ENCODE measurements around the gene SLC26A1. TPM values are rescaled to one million over a fixed set of nuclear protein-coding genes. Genes with fewer than 3 reads are reported as not detected.

The SLC26A1 gene
- total RNA-seq, 3 donors from 2014 or later, result 0.33 to 0.48 (median 0.44) TPM

DNA sequence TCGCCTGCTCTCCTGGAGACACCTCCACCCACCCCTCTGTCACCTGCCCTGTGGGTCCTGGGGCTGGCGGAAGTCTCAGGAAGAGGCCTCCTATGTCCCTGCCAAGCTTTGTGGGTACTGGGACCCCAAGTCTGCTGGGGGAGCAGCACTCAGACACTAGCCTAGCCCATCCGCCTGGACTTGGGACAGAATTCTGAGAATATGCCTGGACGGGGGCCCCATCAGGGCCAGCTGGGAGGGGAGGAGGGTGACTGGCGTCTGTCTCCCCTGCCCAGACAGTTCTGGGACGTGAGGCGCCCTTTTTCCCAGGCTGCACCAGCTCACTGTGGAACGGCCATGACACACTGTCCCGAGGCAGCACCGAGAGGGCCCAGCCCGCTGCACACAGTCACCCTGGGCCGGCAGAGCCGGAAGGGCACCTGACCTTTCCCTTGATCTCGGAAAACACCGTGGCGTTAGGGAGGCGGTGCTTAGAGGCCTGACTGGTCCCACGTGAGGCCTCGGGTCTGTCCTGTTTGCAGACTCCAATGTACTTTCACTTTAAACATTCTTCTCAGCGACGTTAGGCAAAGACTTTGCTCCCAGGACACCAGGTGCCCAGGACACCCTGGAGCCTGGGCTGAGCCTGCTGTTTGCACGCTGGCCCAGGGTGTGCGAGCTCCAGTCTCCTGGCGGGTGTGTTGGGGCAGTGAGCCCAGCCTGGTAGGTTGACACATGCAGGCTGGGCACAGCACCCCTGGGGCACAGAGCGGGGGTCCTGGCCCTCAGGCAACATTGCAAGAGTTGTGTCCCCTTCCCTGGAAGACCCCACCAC is 700 bp downstream of the SLC26A1 start:
- TF ChIP-seq CTCF (IDR thresholded peaks at IDR 0.05) (no peak), POLR2AphosphoS5 (IDR thresholded peaks at IDR 0.05) (peak in 1 of 3 donors; percentile 5)
- no peaks in the 10 kb centered on the region for H3K9me3 ChIP-seq
- peaks cover 0 to 2% of the 10 kb centered on the region in 2 donors for H3K27me3 ChIP-seq
- H3K4me1 ChIP-seq, result peaks cover 0 to 5% of the 10 kb centered on the region in 2 donors
- H3K4me3 ChIP-seq, result peak overlapping the region in 2 of 3 donors; percentile 1 to 22
- H3K36me3 ChIP-seq, result no peaks in the 10 kb centered on the region
- intact Hi-C loops (cut with DNase I; ENCODE audit: low total_unique reads), result loop anchor here (10.0 kb wide), 1 partner anchor 318 kb away; the partner anchor contains the start of genes ATP5ME and MYL5
- DNase-seq (ENCODE audit: low spot score in 2 of 2), result peak; percentile 69 to 84
- peak overlapping the region; percentile 67 to 73 for H3K27ac ChIP-seq

- Histone ChIP-seq H3K4me1 (peaks cover 0 to 8% of the 10 kb centered on the region in 2 donors), H3K36me3 (no peaks in the 10 kb centered on the region), H3K4me3 (no peak overlapping the region), H3K27me3 (no peaks in the 10 kb centered on the region), H3K9me3 (no peaks in the 10 kb centered on the region), H3K27ac (peak overlapping the region; percentile 67 to 73)
- no peak for DNase-seq (ENCODE audit: low spot score in 2 of 2)
- intact Hi-C loops (cut with DNase I; ENCODE audit: low total_unique reads), result loop anchor here (10.0 kb wide), 1 partner anchor 317 kb away; the partner anchor contains the start of genes ATP5ME and MYL5
- no peak for TF ChIP-seq CTCF (IDR thresholded peaks at IDR 0.05)
- no peak for TF ChIP-seq POLR2A (IDR thresholded peaks at IDR 0.05)
Observed at GRCh38 chr4:991451-992296, 1.5 kb downstream of the SLC26A1 start.

GRCh38 chr4:990746-991367 is 2.3 kb downstream of the SLC26A1 start:
- Histone ChIP-seq H3K4me3 (no peak overlapping the region), H3K36me3 (no peaks in the 10 kb centered on the region), H3K9me3 (no peaks in the 10 kb centered on the region), H3K4me1 (peaks cover 3 to 13% of the 10 kb centered on the region in 2 donors), H3K27me3 (no peaks in the 10 kb centered on the region), H3K27ac (no peak overlapping the region)
- no peak for DNase-seq (ENCODE audit: low spot score in 2 of 2)
- intact Hi-C loops (cut with DNase I; ENCODE audit: low total_unique reads), result loop anchor here (10.0 kb wide), 1 partner anchor 316 kb away; the partner anchor contains the start of genes ATP5ME and MYL5
- TF ChIP-seq POLR2AphosphoS5 (IDR thresholded peaks at IDR 0.05), result no peak
- TF ChIP-seq POLR2A (IDR thresholded peaks at IDR 0.05), result no peak
- no peak for TF ChIP-seq CTCF (IDR thresholded peaks at IDR 0.05)

GRCh38 chr4:989722-990471 is 3.3 kb downstream of the SLC26A1 start:
- Histone ChIP-seq H3K4me1 (peaks cover 3 to 14% of the 10 kb centered on the region in 2 donors), H3K4me3 (no peak overlapping the region), H3K27me3 (no peaks in the 10 kb centered on the region), H3K9me3 (no peaks in the 10 kb centered on the region), H3K27ac (no peak overlapping the region), H3K36me3 (no peaks in the 10 kb centered on the region)
- intact Hi-C loops (cut with DNase I; ENCODE audit: low total_unique reads), result loop anchor here (10.0 kb wide), 1 partner anchor 315 kb away; the partner anchor contains the start of genes ATP5ME and MYL5
- no peak for DNase-seq (ENCODE audit: low spot score in 2 of 2)
- no peak for TF ChIP-seq CTCF (IDR thresholded peaks at IDR 0.05)
- no peak for TF ChIP-seq POLR2A (IDR thresholded peaks at IDR 0.05)
- TF ChIP-seq POLR2AphosphoS5 (IDR thresholded peaks at IDR 0.05), result no peak
